DMS79 treated with DMSO at 0.1 percent for 48 hours (cell line): Measurements from ENCODE around the gene RPS6KC1.
"Not testable (repeated sequence)": the region's sequence is repeated elsewhere in the genome, so short reads cannot be mapped to it uniquely, and the experiment has no call there.

Source experiments
- DNase-seq: peaks from one replicate; lab custom pipeline; 2025; lab: John Stamatoyannopoulos, UW

The RPS6KC1 gene

DNA sequence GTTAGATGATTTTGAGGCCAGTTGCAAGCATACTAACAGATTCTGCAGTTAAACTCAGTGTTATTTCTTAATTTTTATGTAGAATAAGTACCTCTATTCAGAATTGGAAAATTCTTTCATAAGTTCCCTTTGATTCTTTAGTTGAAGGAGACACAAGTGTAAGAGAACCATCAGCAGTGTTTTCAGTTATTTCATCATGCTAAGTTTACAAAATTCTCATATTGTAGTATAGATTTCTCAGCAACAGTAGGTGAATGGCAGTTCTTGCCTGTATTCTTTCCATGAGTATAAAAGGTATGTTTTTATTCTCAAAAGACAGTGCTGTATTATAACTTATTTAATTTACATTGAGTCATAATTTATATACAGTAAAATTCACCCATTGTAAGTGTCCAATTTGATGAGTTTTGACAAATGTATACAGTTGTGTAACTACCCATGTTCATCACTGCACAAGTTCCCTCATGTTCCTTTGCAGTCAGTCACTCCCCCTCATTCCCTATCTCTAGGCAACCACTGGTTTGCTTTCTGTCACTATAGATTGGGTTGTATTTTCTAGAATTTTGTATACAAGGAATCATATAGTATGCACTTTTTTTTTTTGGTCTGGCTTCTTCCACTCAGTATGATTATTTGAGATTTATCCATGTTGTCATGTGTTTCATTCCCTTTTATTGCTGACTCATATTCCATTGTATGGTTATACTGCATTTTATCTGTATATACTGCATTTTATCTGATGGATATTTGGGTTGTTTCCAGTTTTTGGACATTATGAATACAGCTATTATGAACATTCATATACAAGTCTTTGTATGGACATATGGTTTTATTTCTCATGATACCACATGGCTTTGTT lies 3.9 kb downstream of the RPS6KC1 start:
- DNase-seq, result no peak

DNA sequence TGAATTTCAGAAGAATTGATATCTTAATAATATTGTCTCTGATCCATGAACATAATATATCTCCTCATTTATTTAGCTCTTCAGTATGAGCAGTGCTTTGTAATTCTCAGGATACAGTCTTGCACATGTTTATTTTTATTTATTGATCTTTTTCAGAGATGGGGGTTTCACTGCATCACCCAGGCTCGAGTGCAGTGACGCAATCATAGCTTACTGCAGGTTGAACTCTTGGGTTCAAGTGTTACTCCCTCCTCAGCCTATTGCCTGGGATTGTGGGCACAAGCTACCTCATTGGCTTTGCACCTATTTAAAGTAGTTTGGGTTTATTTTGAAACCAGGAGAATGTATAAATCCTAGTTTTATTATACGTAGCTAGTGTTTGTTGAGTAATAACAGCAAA lies 4.7 kb downstream of the RPS6KC1 start:
- no peak for DNase-seq

DNA sequence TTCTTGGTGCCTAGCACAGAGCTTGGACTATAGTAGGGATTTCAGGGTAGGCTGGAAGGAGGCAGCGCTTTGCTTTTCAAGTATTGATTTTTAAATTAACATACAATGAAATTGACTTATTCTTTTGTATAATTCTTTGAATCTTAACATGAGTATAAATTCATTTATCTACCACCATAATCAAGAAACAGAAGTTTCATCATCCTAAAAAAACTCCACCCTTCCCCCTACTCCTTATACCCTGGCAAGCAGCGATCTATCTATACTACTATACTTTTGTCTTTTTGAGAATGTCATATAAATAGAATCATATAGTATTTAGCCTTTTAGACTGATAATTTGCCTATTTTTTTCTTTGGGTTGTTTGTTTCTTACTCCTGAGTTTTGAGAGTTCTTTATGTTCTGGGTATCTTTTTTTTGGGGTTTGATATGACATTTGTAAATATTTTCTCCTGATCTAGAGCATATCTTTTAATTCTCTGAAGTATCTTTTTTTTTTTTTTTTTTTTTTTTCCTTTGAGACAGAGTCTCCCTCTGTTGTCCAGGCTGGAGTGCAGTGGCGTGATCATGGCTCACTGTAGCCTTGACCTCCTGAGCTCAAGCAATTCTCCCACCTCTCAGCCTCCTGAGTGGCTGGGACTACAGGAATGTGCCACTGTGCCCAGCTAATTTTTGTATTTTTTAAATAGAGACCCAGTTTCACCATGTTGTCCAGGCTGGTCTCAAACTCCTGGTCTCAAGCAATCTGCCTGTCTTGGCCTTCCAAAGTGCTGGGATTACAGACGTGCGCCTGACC lies 6.4 kb downstream of the RPS6KC1 start:
- no peak for DNase-seq

DNA sequence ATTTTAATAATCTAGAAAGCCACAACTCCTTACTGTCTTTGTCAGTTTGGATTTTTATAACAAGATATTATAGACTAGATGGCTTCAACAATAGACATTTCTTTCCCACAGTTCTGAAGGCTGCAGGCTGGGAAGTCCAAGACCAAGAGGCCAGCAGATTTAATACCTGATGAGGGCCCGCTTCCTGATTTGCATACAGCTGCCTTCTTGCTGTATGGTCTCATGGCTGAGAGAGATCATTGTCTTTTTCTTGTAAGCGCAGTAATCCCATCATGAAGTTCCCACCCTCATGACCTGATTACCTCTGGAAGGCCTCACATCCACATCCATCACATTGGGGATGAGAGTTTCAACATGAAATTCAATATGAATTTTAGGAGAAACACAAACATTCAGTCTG lies 9.8 kb downstream of the RPS6KC1 start:
- no peak for DNase-seq

DNA sequence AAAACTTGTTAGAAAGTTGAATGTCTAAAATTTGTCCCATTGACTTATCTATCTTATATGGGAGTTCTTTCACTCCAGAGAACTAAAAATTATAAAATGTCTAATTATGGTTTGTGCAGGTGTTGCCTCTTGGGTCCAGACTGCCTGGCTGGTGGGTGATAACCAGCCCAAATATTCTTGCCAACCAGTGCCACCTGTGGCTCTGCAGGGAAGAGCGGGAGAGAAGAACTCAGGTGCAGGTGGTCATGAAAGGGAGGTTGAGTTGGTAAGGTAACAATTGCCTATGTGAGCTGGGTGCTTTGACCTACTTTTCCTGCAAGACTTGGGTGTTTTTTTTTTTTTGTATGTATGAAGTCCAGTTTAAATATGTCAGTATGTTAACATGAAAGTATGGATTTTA lies 10.2 kb downstream of the RPS6KC1 start:
- no peak for DNase-seq

DNA sequence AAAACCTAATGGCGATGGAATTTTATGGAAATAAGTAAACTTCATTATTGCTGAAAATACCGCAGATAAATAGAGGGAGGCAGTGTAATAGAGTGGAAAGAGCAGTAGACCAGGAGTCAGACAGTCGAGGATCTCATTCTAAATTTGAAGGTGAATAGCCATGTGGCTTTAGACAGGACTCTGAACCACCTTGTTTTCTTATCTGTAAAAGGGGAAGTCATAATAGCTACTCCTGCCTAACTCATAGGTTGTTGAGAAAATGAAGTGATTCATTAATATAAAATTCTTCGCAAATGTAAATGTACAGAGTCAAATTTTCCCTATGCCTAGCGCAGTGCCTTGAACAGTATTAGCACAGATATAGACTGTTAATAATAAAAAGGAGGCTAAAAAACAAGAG lies 14.8 kb downstream of the RPS6KC1 start:
- DNase-seq, result no peak

DNA sequence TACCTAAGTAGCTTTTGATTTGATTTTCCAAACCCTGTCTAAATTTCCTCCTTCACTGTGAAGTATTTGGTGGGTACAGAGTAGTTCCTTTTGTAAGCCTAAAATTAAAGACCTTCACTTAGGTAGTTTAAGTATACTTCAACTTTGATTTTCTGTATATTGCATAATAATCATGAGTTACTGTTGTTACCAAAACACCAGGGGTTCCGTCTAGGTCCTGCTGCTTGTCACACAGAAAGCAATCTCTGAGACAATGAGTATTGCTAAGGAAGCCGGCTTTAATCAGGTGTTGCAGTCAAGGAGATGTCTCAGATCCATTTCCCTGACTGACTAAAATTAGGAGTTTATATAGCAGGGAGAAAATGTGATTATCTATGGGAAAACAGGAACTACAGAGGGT lies 15.3 kb downstream of the RPS6KC1 start:
- no peak for DNase-seq

DNA sequence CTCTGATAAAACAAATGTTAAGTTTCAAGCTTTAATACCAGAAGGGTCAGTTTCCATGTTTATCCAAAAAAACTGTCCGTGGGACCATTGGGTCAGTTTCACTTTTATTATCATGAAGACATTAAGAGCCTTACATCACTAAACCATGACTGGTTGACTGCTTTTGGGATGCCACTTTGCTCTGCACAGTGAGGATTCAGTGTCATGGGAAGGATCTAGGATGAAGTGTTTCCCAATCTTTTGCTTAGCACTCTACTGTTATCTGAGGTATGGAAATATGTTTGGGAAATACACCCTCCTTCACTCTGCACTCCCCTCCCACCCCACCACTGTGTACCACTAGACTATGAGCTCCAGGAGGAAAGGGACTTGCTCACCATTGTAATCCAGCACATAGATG lies 16.3 kb downstream of the RPS6KC1 start:
- DNase-seq, result no peak

DNA sequence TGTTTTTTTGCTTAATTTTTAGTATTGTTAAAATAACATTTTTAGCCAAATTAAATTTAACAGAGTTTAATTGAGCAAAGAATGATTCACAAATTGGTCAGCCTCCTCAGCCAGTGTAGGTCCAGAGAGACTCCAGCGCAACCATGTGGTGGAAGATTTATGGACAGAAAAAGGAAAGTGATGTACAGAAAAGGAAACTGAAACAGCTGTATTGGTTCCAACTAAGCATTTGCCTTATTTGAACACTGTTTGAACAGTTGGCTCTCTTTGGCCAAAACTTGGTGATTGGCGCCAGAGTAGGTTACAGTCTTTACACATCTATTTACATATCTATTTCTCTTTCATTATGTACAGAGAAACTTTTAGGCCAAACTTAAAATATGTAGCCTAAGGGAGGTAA lies 19.4 kb downstream of the RPS6KC1 start:
- no peak for DNase-seq

DNA sequence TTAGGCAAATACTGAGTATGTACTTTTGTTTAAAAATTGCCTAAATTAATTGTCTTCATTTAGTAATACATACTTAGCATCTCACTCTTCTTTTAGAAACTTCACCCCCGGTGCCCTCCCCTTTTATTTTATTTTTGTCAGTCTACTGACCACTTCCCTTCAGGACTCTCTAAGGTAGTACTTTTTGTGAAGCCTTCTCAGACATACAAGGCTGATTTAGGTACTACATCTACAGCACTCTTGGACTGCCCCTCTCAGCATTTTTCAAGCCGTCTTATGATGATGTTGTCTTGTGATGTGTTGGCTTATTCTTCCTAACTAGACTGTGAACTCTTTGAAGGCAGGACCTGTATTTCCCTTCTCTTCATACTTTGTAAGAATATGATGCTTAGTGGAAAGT lies 24.7 kb downstream of the RPS6KC1 start:
- DNase-seq, result no peak

DNA sequence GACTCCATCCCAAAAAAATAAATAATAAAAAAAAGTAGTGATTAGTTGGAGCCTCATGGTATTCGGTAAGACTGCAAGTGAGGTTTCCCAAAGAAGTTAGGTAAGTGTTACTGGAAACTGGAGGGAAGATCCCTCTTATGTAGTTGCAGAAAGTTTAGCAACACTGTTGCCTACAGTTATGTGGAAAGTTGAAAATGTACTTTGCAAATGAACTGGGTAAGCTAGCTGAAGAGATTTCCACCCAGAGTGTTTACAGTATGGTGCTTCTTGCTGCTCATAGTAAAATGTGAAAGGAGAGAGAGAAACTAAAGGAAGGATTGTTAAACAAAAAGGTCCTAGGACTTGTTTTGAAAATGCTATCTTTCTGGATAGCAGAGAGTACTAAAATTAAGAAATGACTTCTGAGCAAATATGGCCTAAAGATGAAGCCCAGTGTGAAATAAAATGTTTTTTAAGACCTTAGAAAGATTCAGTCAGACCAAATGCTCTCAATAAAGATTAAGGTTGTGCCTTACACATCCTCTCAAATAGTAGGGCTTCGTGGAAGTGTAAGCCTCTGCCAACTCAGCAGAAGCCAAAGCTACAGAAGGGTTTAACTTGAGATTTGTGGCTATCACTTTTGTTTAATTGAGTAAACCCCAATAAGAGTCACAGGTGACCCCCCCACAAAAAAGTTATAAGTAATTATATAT lies 31.5 kb downstream of the RPS6KC1 start:
- DNase-seq, result no peak

DNA sequence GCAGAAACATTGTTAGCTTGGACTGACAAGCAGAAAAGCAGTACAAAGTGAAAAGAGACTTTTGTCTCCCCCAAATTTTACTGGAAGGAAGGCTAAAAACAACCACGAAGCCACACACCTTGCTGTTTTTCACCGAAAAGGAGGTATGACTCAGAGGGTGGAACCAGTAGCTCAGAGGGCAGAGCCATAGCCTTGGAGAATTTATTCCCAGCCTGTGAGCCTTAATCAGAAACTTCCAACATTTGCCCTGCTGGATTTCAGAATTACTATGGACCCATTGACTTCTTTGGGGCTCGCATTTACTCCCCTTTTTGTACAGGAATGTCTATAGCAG lies 32.0 kb downstream of the RPS6KC1 start:
- DNase-seq, result no peak

DNA sequence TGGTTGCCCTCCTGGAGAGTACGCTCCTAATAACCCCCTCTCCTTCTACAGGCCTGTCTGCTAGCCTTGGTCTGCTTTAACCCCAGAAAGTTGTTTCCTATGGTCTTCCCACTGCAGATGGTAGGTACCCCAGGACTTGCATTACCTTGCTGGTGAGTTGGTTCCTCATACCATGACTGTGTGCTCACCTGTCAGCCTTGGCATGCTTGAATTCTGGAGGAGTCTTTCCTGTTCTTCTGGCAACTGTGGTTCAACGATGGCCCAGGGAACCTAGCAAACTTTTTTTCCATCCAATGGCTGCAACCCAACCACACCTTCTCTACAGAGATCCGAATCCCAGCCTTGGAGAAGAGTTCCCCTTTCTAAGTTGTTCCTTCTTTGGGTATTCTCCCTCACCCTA lies 36.9 kb downstream of the RPS6KC1 start:
- DNase-seq, result no peak

DNA sequence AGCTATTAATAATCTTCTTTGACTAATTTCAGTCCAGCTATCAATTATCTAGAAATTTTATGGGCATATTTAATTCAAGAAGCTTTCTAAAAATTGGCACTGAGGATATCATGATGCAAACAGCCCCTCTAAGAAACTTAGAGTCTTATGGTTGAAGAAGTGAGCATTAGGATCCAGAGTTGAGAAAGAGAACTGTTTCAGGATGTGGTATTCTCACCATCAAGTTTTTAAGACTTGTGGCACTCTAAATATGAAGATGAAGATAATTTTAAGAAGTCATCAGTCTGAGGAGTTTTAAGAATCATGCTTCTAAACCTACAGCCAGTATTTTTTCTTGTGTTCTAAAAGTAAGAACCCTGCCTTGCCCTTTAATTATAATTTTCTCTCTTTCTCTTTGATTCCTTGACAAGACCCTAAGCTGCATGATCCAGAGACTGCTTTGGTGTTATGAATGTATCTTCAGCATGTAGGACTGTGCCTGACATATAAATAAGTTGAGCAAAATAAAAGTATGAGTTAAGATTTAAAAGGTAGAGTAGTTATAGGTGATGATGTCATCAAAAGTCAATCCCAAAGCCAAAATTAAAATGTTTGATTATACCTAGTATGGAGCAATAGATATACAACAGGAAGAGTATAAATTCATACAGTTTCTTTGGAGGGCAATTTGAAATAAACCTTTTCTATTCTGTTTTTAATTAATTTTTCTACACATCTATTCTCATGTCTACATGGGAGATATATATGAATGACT lies 39.1 kb downstream of the RPS6KC1 start:
- no peak for DNase-seq

DNA sequence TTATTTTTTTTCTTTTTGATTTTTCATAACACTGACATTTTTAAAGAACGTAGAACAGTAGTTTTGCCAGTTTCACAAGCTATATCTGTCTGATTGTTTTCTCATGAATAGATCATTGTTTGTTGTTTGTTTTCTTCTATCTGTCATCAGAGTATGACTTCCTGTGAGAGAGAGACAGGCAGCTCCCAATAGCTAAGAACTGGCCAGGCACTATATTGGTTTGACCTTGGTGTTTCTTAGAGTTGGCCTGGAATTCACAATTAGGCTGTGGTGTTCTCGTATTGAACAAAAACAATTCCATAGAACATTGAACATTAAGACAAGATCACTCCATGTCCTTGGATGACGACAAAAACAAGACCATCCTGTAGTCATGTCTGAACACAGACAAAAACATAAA lies 43.4 kb downstream of the RPS6KC1 start:
- no peak for DNase-seq

DNA sequence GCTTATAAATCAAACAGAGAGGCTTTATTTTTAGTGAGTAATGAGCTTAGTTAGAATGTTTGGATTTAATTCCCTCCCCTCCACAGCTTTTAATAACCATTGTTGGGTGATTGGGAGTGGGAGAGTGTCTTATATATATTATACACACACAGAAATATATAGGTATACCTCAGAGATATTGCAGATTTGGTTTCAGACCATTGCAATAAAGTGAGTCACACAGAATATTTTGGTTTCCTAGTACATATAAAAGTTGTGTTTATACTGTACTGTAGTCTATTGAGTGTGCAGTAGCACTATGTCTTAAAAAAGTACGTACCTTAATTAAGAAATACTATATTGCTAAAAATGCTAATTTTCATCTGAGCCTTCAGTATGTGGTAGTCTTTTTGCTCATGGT lies 44.4 kb downstream of the RPS6KC1 start:
- no peak for DNase-seq

DNA sequence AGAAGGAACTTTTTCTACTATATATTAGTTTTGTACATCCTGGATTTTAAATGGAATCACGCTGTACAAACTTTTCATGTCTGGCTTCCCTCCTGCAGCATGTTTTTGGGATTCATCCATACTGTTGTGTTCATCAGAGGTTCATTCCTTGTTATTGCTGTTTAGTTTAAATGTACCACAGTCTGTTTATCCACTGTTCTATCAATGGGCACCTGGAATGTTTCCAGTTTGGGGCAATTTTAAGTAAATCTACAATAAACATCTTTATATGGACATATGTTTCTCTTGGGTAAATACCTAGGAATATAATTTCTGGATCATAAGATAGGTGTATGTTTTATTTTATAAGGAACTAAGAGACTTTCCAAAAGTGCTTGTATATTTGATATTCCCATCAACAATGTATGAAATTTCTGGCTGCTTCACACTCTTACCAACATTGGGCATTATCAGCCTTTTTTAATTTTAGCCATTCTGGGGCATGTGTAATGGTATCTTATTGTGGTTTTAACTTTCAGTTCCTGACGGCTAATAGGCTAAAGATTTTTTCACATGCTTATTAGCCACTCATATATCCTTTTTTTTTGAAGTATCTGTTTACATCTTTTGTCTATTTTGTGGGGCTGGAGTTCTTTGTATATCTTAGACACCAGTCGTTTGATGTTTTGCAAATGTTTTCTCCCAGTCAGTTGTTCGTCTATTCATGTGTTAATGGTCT lies 48.8 kb downstream of the RPS6KC1 start:
- no peak for DNase-seq

DNA sequence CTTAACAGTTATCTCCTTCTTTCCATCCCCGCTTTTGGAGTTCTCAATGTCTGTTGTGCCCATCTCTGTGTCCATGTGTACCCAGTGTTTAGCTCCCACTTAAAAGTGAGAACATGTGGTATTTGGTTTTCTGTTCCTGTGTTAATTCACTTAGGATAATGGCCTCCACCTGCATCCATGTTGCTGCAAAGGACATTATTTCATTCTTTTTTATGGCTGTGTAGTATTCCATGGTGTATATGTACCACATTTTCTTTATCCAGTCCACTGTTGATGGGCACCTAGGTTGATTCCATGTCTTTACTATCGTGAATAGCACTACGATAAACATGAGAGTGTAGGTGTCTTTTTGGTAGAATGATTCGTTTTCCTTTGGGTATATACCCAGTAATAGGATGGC lies 49.5 kb downstream of the RPS6KC1 start:
- not testable (repeated sequence) for DNase-seq

DNA sequence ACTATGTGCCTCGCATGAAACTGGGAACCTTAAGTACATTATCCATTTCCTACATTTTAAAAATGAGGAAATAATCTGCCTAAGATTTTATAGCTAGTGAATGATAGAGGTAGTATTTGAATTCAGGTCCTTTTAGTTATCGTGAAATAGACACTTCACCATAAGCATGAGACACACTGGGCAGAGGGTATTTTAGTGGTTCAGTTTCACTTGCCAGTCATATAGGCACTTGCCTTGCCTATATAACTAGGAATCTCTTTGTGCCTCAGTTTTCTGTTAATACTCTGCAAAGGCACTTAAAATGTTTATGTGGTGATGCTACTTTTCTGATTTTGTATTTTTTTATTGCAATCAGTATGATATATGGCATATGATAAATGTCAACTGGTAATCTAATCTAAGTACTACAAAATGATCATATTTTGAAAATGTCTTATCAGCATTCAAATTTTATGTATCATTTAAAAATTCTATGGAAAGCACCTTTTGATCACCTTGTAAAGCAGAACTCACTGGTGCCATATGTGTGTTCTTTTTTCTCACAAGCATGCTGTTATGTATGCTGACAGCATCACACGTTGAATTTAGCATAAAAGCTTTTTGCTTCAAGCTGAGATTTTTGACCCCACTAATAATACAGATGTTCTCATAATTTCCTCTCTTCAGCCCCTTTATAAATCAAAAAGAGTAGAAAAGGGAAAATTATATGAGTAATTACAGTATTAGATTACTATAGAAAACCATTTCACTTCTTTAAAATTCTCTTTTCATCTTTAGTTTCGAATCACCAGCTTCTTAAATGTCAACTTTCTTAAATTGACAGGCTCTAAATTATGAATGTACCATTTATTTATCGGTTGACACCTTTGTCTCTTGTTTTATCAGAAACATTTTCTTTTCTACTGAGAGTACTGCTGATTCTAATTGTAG lies 52.6 kb downstream of the RPS6KC1 start:
- DNase-seq, result no peak

DNA sequence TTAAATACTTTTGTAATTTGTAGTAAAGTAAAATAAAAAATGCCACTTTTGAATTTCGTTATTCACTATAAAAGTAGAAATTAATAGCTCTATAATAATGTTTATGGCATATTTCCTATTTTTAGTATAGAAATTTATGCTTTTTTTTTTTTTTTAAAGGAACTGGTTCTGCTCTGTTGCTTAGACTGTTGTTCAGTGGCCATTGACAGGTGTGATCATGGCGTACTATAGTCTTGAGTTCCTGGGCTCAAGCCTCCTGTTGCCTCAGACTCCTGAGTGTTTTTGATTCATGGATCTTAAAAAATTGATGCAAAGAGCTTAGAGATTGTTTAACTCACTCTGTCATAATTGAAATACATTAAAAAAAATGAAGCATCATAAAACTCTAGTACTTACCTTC lies 53.6 kb downstream of the RPS6KC1 start:
- no peak for DNase-seq
